ENCODE results near the gene MED26. TPM values are rescaled to one million over a fixed set of nuclear protein-coding genes. Genes with fewer than 3 reads are reported as not detected.

The MED26 gene
- 4.4 and 9.2 TPM in 2 replicates for total RNA-seq

GRCh38 chr19:16628183-16628983 is at the start of gene MED26:
Gene MED26 (minus strand): TSS chr19:16628204. CDS start chr19:16627943, 261 bp downstream.

GRCh38 chr19:16660763-16661479 is 32.9 kb upstream of the MED26 start, which contains the start of gene TMEM38A:
Gene TMEM38A (plus strand): TSS chr19:16661139. CDS start chr19:16661218, 79 bp downstream.

GRCh38 chr19:16659832-16660708 is 32.1 kb upstream of the MED26 start, which contains the start of gene SMIM7:
Gene SMIM7 (minus strand): TSS chr19:16660144. CDS start chr19:16660110, 34 bp downstream.

GRCh38 chr19:16572332-16573211 is 55.4 kb downstream of the MED26 start, which contains the start of gene SLC35E1:
Gene SLC35E1 (minus strand): TSS chr19:16572415. CDS start chr19:16572364, 51 bp downstream.

GRCh38 chr19:16542045-16542909 is 85.7 kb downstream of the MED26 start, which contains the start of gene CHERP:
Gene CHERP (minus strand): TSS chr19:16542437. CDS start chr19:16542378, 59 bp downstream.

Other genes with a start within 250 kb of the MED26 start
- gene EPS15L1, start 156.2 kb downstream of the MED26 start, total RNA-seq, result 11.3 and 20.2 TPM in 2 replicates
- under 0.01 and 0.07 TPM in 2 replicates for gene CALR3, start 132.0 kb downstream of the MED26 start, total RNA-seq
- gene C19orf44, start 131.8 kb downstream of the MED26 start, total RNA-seq, result 1.0 and 2.1 TPM in 2 replicates
- 4.8 and 14.4 TPM in 2 replicates for gene CHERP, start 85.8 kb downstream of the MED26 start, total RNA-seq
- gene SLC35E1, start 55.8 kb downstream of the MED26 start, total RNA-seq, result 43.7 and 48.1 TPM in 2 replicates
- 49.9 and 63.9 TPM in 2 replicates for gene SMIM7, start 31.9 kb upstream of the MED26 start, total RNA-seq
- gene TMEM38A, start 32.9 kb upstream of the MED26 start, total RNA-seq, result 4.4 and 22.5 TPM in 2 replicates
- under 0.01 and 1.2 TPM in 2 replicates for gene NWD1, start 91.6 kb upstream of the MED26 start, total RNA-seq
- gene SIN3B, start 201.2 kb upstream of the MED26 start, total RNA-seq, result 22.6 and 62.6 TPM in 2 replicates